Neural progenitor cell (in vitro differentiated cells): ENCODE results near the gene SFMBT2. TPM values are rescaled to one million over a fixed set of nuclear protein-coding genes. Genes with fewer than 3 reads are reported as not detected.
A peak's percentile ranks its signal among the peaks of the same experiment; 100 is the strongest.

Experiments used
- DNase-seq: peaks from one replicate; pipeline ENCODE4 v3.0.0-alpha.2; 2016; ENCODE audit warnings: low spot score
- H2AFZ ChIP-seq: fragments of 200-600 bp; sonication (generic); replicated peaks from 2 replicates; pipeline ENCODE4 v1.6.1; 2016; ENCODE audit warnings: antibody characterized with exemption
- H3F3A ChIP-seq: fragments of 200-600 bp; sonication (generic); 2 replicates; pipeline ENCODE4 v1.6.1; 2016; ENCODE audit warnings: antibody characterized with exemption, low read depth
- H3K27ac ChIP-seq: fragments of 200-600 bp; sonication (generic); 2 replicates; pipeline ENCODE4 v1.5.1; 2016; ENCODE audit warnings: mild to moderate bottlenecking
- H3K27me3 ChIP-seq: fragments of 200-600 bp; sonication (generic); 2 replicates; pipeline ENCODE4 v1.6.1; 2016; ENCODE audit warnings: mild to moderate bottlenecking, moderate library complexity
- H3K36me3 ChIP-seq: fragments of 200-600 bp; sonication (generic); 2 replicates; pipeline ENCODE4 v1.5.1; 2016
- H3K4me1 ChIP-seq: fragments of 200-600 bp; sonication (generic); 2 replicates; pipeline ENCODE4 v1.6.1; 2016; ENCODE audit warnings: mixed run types
- H3K4me2 ChIP-seq: fragments of 200-600 bp; sonication (generic); 2 replicates; pipeline ENCODE4 v1.6.1; 2016
- H3K4me3 ChIP-seq: fragments of 200-600 bp; sonication (generic); 2 replicates; pipeline ENCODE4 v1.5.1; 2016
- H3K79me2 ChIP-seq: fragments of 200-600 bp; sonication (generic); 2 replicates; pipeline ENCODE4 v1.6.1; 2016; ENCODE audit warnings: low read depth
- H3K9ac ChIP-seq: fragments of 200-600 bp; sonication (generic); 2 replicates; pipeline ENCODE4 v1.6.1; 2016
- H3K9me3 ChIP-seq: fragments of 200-600 bp; sonication (generic); 2 replicates; pipeline ENCODE4 v1.5.1; 2016; ENCODE audit warnings: low read depth
- H4K20me1 ChIP-seq: fragments of 200-600 bp; sonication (generic); 2 replicates; pipeline ENCODE4 v1.6.1; 2016; ENCODE audit warnings: low read depth
- H3K27ac Mint-ChIP-seq: 3 replicates; pipeline ENCODE4 v1.8.0; 2021; ENCODE audit warnings: mixed read lengths
- H3K27me3 Mint-ChIP-seq: 2 replicates; pipeline ENCODE4 v1.8.0; 2022; ENCODE audit warnings: low read depth, mild to moderate bottlenecking, inconsistent platforms, moderate library complexity, mixed read lengths; ENCODE audit not compliant: insufficient read depth
- H3K36me3 Mint-ChIP-seq: 3 replicates; pipeline ENCODE4 v1.8.0; 2021; ENCODE audit warnings: mixed read lengths
- H3K4me1 Mint-ChIP-seq: 3 replicates; pipeline ENCODE4 v1.8.0; 2021; ENCODE audit warnings: mixed read lengths
- H3K4me3 Mint-ChIP-seq: 3 replicates; pipeline ENCODE4 v1.8.0; 2021; ENCODE audit warnings: mild to moderate bottlenecking, moderate library complexity, mixed read lengths
- H3K9me3 Mint-ChIP-seq: 3 replicates; pipeline ENCODE4 v1.8.0; 2020; ENCODE audit warnings: mixed read lengths
- CTCF ChIP-seq: fragments of 200-600 bp; sonication (generic); IDR thresholded peaks from 2 replicates; pipeline ENCODE4 v1.5.1; 2017; ENCODE audit warnings: antibody characterized with exemption, mild to moderate bottlenecking
- EZH2 ChIP-seq: fragments of 200-600 bp; sonication (generic); IDR thresholded peaks from 2 replicates; pipeline ENCODE4 v1.6.1; 2017; ENCODE audit warnings: antibody characterized with exemption, mild to moderate bottlenecking, moderate library complexity
- EZH2phosphoT487 ChIP-seq: fragments of 200-600 bp; sonication (generic); IDR thresholded peaks from 2 replicates; pipeline ENCODE4 v1.6.1; 2017; ENCODE audit warnings: antibody characterized with exemption
- total RNA-seq: library from RNA; depleted of rRNA; stranded (reverse); fragments of >200 nt; gene quantifications from 2 replicates; pipeline ENCODE4 v1.2.3, GENCODE V29; 2015; ENCODE audit warnings: low replicate concordance

Gene SFMBT2
- total RNA-seq, 1 donor from 2014 or later = 1.8 TPM

- no peaks in the 10 kb centered on the region for H3K9me3 ChIP-seq
- Mint-ChIP-seq H3K27me3 (peaks cover 24% of the 10 kb centered on the region), H3K9me3 (no peaks in the 10 kb centered on the region), H3K4me1 (peaks cover 13% of the 10 kb centered on the region), H3K36me3 (peaks cover 2% of the 10 kb centered on the region), H3K27ac (no peak overlapping the region), H3K4me3 (peak overlapping the region; percentile 84)
- H3K4me2 ChIP-seq = peak overlapping the region; percentile 98
- DNase-seq = peak; percentile 23
- peaks cover 58% of the 10 kb centered on the region for H3K27me3 ChIP-seq
- H3K79me2 ChIP-seq = no peaks in the 10 kb centered on the region
- no peak overlapping the region for H3K27ac ChIP-seq
- H3K36me3 ChIP-seq = no peaks in the 10 kb centered on the region
- H3K4me1 ChIP-seq = peaks cover 18% of the 10 kb centered on the region
- peaks cover 5% of the 10 kb centered on the region for H4K20me1 ChIP-seq
- no peak overlapping the region for H3K9ac ChIP-seq
- peak overlapping the region; percentile 83 for H2AFZ ChIP-seq
- TF ChIP-seq CTCF (no peak), EZH2phosphoT487 (no peak), EZH2 (no peak)
- peak overlapping the region; percentile 68 for H3K4me3 ChIP-seq
- H3F3A ChIP-seq = peaks cover 15% of the 10 kb centered on the region
Observed at GRCh38 chr10:7406712-7407333, 4.0 kb downstream of the SFMBT2 start.

GRCh38 chr10:7405637-7406036 lies 5.2 kb downstream of the SFMBT2 start:
- Mint-ChIP-seq H3K4me3 (no peak overlapping the region), H3K27me3 (peaks cover 24% of the 10 kb centered on the region), H3K9me3 (no peaks in the 10 kb centered on the region), H3K4me1 (peaks cover 13% of the 10 kb centered on the region), H3K27ac (no peak overlapping the region), H3K36me3 (peaks cover 2% of the 10 kb centered on the region)
- no peak for DNase-seq
- H3K36me3 ChIP-seq = no peaks in the 10 kb centered on the region
- no peak overlapping the region for H3K4me3 ChIP-seq
- no peaks in the 10 kb centered on the region for H3K79me2 ChIP-seq
- H3F3A ChIP-seq = peaks cover 12% of the 10 kb centered on the region
- H3K4me2 ChIP-seq = no peak overlapping the region
- H3K27me3 ChIP-seq = peaks cover 46% of the 10 kb centered on the region
- no peak overlapping the region for H3K27ac ChIP-seq
- peaks cover 5% of the 10 kb centered on the region for H4K20me1 ChIP-seq
- H3K9ac ChIP-seq = no peak overlapping the region
- no peak overlapping the region for H2AFZ ChIP-seq
- TF ChIP-seq EZH2phosphoT487 = no peak
- TF ChIP-seq CTCF = no peak
- no peak for TF ChIP-seq EZH2
- no peaks in the 10 kb centered on the region for H3K9me3 ChIP-seq
- H3K4me1 ChIP-seq = peaks cover 18% of the 10 kb centered on the region

DNA sequence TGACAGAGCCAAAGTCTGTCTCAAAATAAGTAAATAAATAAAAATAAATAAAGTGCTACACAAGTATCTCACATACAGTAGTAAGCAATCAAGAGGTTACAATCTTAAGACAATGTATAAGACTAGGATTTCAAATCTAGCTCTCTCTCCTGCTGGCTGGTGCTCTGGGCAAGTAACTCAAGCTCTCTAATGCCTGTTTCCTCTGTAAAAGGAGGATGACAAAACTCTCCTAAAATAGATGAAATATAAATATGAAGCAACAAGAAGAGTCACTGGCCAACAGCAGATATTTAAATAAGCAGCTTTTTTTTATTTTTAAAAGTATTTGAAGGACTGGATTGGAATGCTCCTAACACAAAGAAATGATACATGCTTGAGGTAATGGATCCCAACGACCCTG lies 7.2 kb downstream of the SFMBT2 start:
- DNase-seq = no peak
- Histone ChIP-seq H3K4me2 (no peak overlapping the region), H3K36me3 (no peaks in the 10 kb centered on the region), H3F3A (no peaks in the 10 kb centered on the region), H4K20me1 (no peaks in the 10 kb centered on the region), H3K4me3 (no peak overlapping the region), H3K4me1 (peaks cover 18% of the 10 kb centered on the region), H3K27ac (no peak overlapping the region), H3K9me3 (no peaks in the 10 kb centered on the region), H3K27me3 (peaks cover 26% of the 10 kb centered on the region), H2AFZ (no peak overlapping the region), H3K9ac (no peak overlapping the region), H3K79me2 (no peaks in the 10 kb centered on the region)
- Mint-ChIP-seq H3K4me1 (peaks cover 3% of the 10 kb centered on the region), H3K36me3 (peaks cover 2% of the 10 kb centered on the region), H3K4me3 (no peak overlapping the region), H3K27ac (no peak overlapping the region), H3K9me3 (no peaks in the 10 kb centered on the region), H3K27me3 (peaks cover 18% of the 10 kb centered on the region)
- no peak for TF ChIP-seq CTCF
- TF ChIP-seq EZH2 = no peak
- TF ChIP-seq EZH2phosphoT487 = no peak
